ENCODE measurements around the gene PARVA. TPM values are rescaled to one million over a fixed set of nuclear protein-coding genes. Genes with fewer than 3 reads are reported as not detected.
A peak's percentile ranks its signal among the peaks of the same experiment; 100 is the strongest.

PARVA gene
- total and polyA plus RNA-seq, 2 of the 4 experiments (the other 2 are of a cell fraction), result 65.2 to 80.2 TPM

- TF ChIP-seq, protein P1, sequence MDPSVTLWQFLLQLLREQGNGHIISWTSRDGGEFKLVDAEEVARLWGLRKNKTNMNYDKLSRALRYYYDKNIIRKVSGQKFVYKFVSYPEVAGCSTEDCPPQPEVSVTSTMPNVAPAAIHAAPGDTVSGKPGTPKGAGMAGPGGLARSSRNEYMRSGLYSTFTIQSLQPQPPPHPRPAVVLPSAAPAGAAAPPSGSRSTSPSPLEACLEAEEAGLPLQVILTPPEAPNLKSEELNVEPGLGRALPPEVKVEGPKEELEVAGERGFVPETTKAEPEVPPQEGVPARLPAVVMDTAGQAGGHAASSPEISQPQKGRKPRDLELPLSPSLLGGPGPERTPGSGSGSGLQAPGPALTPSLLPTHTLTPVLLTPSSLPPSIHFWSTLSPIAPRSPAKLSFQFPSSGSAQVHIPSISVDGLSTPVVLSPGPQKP (IDR thresholded peaks at IDR 0.05; ENCODE audit: borderline replicate concordance, low read depth, low read length), result no peak
These were observed 162.8 kb downstream of the PARVA start (continued) for GRCh38 chr11:12540075-12540680.

GRCh38 chr11:12540913-12541582, 163.7 kb downstream of the PARVA start:
- H2AK9ac ChIP-seq (replicated peaks; ENCODE audit: low read depth, low read length, poor library complexity), result peak overlapping the region; percentile 90
- H2BK20ac ChIP-seq (ENCODE audit: low read depth, low read length), result peak overlapping the region; percentile 97
- peak overlapping the region; percentile 87 for H4K5ac ChIP-seq (ENCODE audit: low read depth, low read length)
- ChIA-PET POLR2A (ENCODE audit: unreplicated experiment) (interaction anchor here (1.1 to 2.4 kb wide), 2 partner anchors 132 to 254 kb away, joined by 3 to 5 read pairs; no protein-coding TSS in a partner anchor), CTCF (interaction anchor here (0.8 to 1.8 kb wide), 5 partner anchors 12 to 210 kb away, joined by 3 to 7 read pairs (median 4); no protein-coding TSS in a partner anchor)
- no CpG with 5 or more reads among the region's 6 CpGs for WGBS, 2 experiments (ENCODE audit: extremely low coverage in 2 of 2, insufficient read length in 1 of 2)
- H3K27ac ChIP-seq (ENCODE audit: insufficient read depth, low read length), result peak overlapping the region; percentile 95
- peak overlapping the region; percentile 37 for H3K4me2 ChIP-seq (ENCODE audit: low read depth, low read length)
- peak overlapping the region; percentile 99 for H2AK5ac ChIP-seq (ENCODE audit: low read depth, low read length)
- peak overlapping the region; percentile 99 for H3K14ac ChIP-seq (replicated peaks; ENCODE audit: low read depth, low read length)
- peak; percentile 94 for DNase-seq
- H3K23ac ChIP-seq (ENCODE audit: low read depth, low read length), result peak overlapping the region; percentile 100
- peaks cover 45% of the 10 kb centered on the region for H3K4me1 ChIP-seq (ENCODE audit: control insufficient read depth, insufficient read depth, low read length)
- H3K9me3 ChIP-seq (ENCODE audit: control insufficient read depth, insufficient read depth, low read length), result no peaks in the 10 kb centered on the region
- in situ Hi-C loops (cut with MboI; ENCODE audit: low sequenced_read_pairs), result no loop called here
- H4K8ac ChIP-seq (ENCODE audit: low read depth in 2 of 2, low read length in 2 of 2), result peak overlapping the region; percentile 89 to 90
- H3K36me3 ChIP-seq (ENCODE audit: control insufficient read depth, insufficient read depth, low read length), result no peaks in the 10 kb centered on the region
- no TSS peak for BruUV-seq (replicated peaks)
- peak overlapping the region; percentile 99 for H3K4ac ChIP-seq (ENCODE audit: low read depth, low read length)
- peaks cover 57% of the 10 kb centered on the region for H3K9me1 ChIP-seq (ENCODE audit: insufficient read depth, low read length)
- H3K18ac ChIP-seq (ENCODE audit: low read depth, low read length), result peak overlapping the region; percentile 98
- dilution Hi-C loops (cut with HindIII; ENCODE audit: low sequenced_read_pairs, unreplicated experiment), result no loop called here
- ATAC-seq (ENCODE audit: low read depth), result peak; percentile 71
- H3K79me1 ChIP-seq (ENCODE audit: low read depth in 1 of 2, low read length in 2 of 2), result peaks cover 0 to 29% of the 10 kb centered on the region in 2 experiments; a peak in 2 of 4 replicates
- peak overlapping the region; percentile 95 for H2BK5ac ChIP-seq (ENCODE audit: low read depth, low read length, poor library complexity, severe bottlenecking)
- no peaks in the 10 kb centered on the region for H3K27me3 ChIP-seq (ENCODE audit: control insufficient read depth, insufficient read depth, low read length)
- peak overlapping the region; percentile 69 for H3K9ac ChIP-seq (ENCODE audit: low read depth, low read length)
- H2BK120ac ChIP-seq (ENCODE audit: low read depth, low read length), result peak overlapping the region; percentile 99
- H2AFZ ChIP-seq (replicated peaks; ENCODE audit: low read length, poor library complexity), result peak overlapping the region; percentile 60
- H4K20me1 ChIP-seq (ENCODE audit: insufficient read depth, low read length), result no peaks in the 10 kb centered on the region
- peak overlapping the region; percentile 92 for H3K56ac ChIP-seq (ENCODE audit: extremely low read depth, insufficient read depth, low read length)
- H4K91ac ChIP-seq (ENCODE audit: insufficient read depth, low read depth, low read length), result peak overlapping the region; percentile 99
- no peak overlapping the region for H3K4me3 ChIP-seq (ENCODE audit: insufficient read depth, low read depth, low read length)
- intact Hi-C loops (cut with micrococcal nuclease), result loop anchor here (1.0 to 5.0 kb wide), 3 partner anchors 133 to 209 kb away; partner anchors contain the start of genes PARVA and TEAD1
- H2BK15ac ChIP-seq (ENCODE audit: low read depth, low read length), result peak overlapping the region; percentile 100
- TF ChIP-seq RFX5 (IDR thresholded peaks at IDR 0.05; ENCODE audit: low read depth, low read length) (no peak), RAD21 (IDR thresholded peaks at IDR 0.05; ENCODE audit: low read length) (peak; percentile 49), SMC3 (IDR thresholded peaks at IDR 0.05; ENCODE audit: low read depth, low read length) (peak; percentile 34), RCOR1 (IDR thresholded peaks at IDR 0.05; ENCODE audit: insufficient replicate concordance, low read length) (no peak), NFE2L2 (IDR thresholded peaks at IDR 0.05; ENCODE audit: low read depth, low read length) (peak; percentile 83), USF2 (IDR thresholded peaks at IDR 0.05; ENCODE audit: low read depth, low read length) (no peak), CHD1 (IDR thresholded peaks at IDR 0.05; ENCODE audit: low read depth, low read length) (no peak), MAFK (IDR thresholded peaks at IDR 0.05; ENCODE audit: low read depth, low read length) (0 out of 2 replicates have a peak, but pooled peaks have one; percentile 25), FOS (IDR thresholded peaks at IDR 0.05; ENCODE audit: low read depth, low read length) (no peak), CEBPB (IDR thresholded peaks at IDR 0.05; ENCODE audit: low read depth, low read length) (no peak), MAZ (IDR thresholded peaks at IDR 0.05; ENCODE audit: borderline replicate concordance, low read depth, low read length) (no peak; the same call in 1 of the 2 replicates)
